Umbilical cord (tissue), 2 donors: ENCODE results near the gene TAS2R46. TPM values are rescaled to one million over a fixed set of nuclear protein-coding genes. Genes with fewer than 3 reads are reported as not detected.
"Not testable (repeated sequence)": the region's sequence is repeated elsewhere in the genome, so short reads cannot be mapped to it uniquely, and the experiment has no call there.

Source experiments
- DNase-seq: peaks from one replicate; pipeline ENCODE4 v3.0.0-alpha.2; 2015; ENCODE audit warnings: low spot score
- total RNA-seq: library from RNA; depleted of rRNA; stranded (reverse); fragments of >200 nt; gene quantifications from one replicate; pipeline ENCODE4 v1.2.3, GENCODE V29; 2014; ENCODE audit warnings: low replicate concordance; ENCODE audit not compliant: insufficient read depth

TAS2R46 gene
- 17.3 TPM for total RNA-seq

GRCh38 chr12:11062194-11062593, at the start of gene TAS2R46:
TAS2R46 (minus strand) TSS chr12:11062294; CDS start chr12:11062294, 0 bp downstream.
- not testable (repeated sequence) for DNase-seq

- DNase-seq, result not testable (repeated sequence)
Measured at GRCh38 chr12:11111213-11111612, 49.1 kb upstream of the TAS2R46 start.

GRCh38 chr12:11108862-11109261, 46.8 kb upstream of the TAS2R46 start:
- peak; percentile 0 for DNase-seq

GRCh38 chr12:11107719-11108118, 45.6 kb upstream of the TAS2R46 start:
- DNase-seq, result peak; percentile 0

- DNase-seq, result no peak
Measured at GRCh38 chr12:11106288-11106687, 44.2 kb upstream of the TAS2R46 start.

GRCh38 chr12:11105546-11105945, 43.5 kb upstream of the TAS2R46 start:
- DNase-seq, result no peak

- DNase-seq, result not testable (repeated sequence)
Measured at GRCh38 chr12:11094910-11095309, 32.8 kb upstream of the TAS2R46 start.

- DNase-seq, result no peak
Measured at GRCh38 chr12:11092128-11092527, 30.0 kb upstream of the TAS2R46 start, which contains the start of gene TAS2R43. TAS2R43 (minus strand) TSS chr12:11092313; CDS start chr12:11092229, 84 bp downstream.

GRCh38 chr12:11089246-11089645, 27.2 kb upstream of the TAS2R46 start:
- DNase-seq, result no peak

- DNase-seq, result no peak
Measured at GRCh38 chr12:11085419-11085818, 23.3 kb upstream of the TAS2R46 start.

GRCh38 chr12:11081987-11082386, 19.9 kb upstream of the TAS2R46 start:
- no peak for DNase-seq

GRCh38 chr12:11078246-11078645, 16.2 kb upstream of the TAS2R46 start:
- no peak for DNase-seq

GRCh38 chr12:11075642-11076041, 13.5 kb upstream of the TAS2R46 start:
- no peak for DNase-seq

GRCh38 chr12:11071414-11071813, 9.3 kb upstream of the TAS2R46 start:
- DNase-seq, result no peak

- no peak for DNase-seq
Measured at GRCh38 chr12:11070999-11071398, 8.9 kb upstream of the TAS2R46 start.

- no peak for DNase-seq
Measured at GRCh38 chr12:11069854-11070365, 7.8 kb upstream of the TAS2R46 start.

GRCh38 chr12:11067514-11067913, 5.4 kb upstream of the TAS2R46 start:
- DNase-seq, result no peak

GRCh38 chr12:11059784-11060183, 2.3 kb downstream of the TAS2R46 start:
- DNase-seq, result no peak

GRCh38 chr12:11059041-11059440, 3.1 kb downstream of the TAS2R46 start:
- no peak for DNase-seq

GRCh38 chr12:11055306-11055705, 6.8 kb downstream of the TAS2R46 start:
- no peak for DNase-seq

- DNase-seq, result not testable (repeated sequence)
Measured at GRCh38 chr12:11049806-11050531, 12.1 kb downstream of the TAS2R46 start.

- not testable (repeated sequence) for DNase-seq
Measured at GRCh38 chr12:11041366-11041765, 20.7 kb downstream of the TAS2R46 start.

- no peak for DNase-seq
Measured at GRCh38 chr12:11040162-11040561, 21.9 kb downstream of the TAS2R46 start.
